H1 (cell line): Measurements from ENCODE around the gene PALD1. TPM values are rescaled to one million over a fixed set of nuclear protein-coding genes. Genes with fewer than 3 reads are reported as not detected.

Experiments used
- FOSL1 ChIP-seq: IDR thresholded peaks from 2 replicates; pipeline ENCODE4 v1.6.1; 2011; ENCODE audit warnings: mild to moderate bottlenecking, low read depth, low read length, moderate library complexity; ENCODE audit not compliant: insufficient read depth
- polyA plus RNA-seq, 7 experiments: library from polyadenylated mRNA; depleted of rRNA in 3 of 7; stranded (reverse) in 5 of 7; unstranded in 2 of 7; fragments of >200 nt in 5 of 7; fragments of 200-250 nt in 2 of 7; gene quantifications; 1 replicate in 5 of 7; 2 replicates in 1 of 7; 4 replicates in 1 of 7; pipeline versions ENCODE4 v1.2.1 to v1.2.3, GENCODE V29; 2011 to 2013; ENCODE audit warnings: missing spikeins in 2 of 7, mixed read lengths in 2 of 7
- total RNA-seq: library from RNA; stranded (reverse); fragmentation: NEBNext Ultra II Directional; extraction: Animal tissue kit (Norgen Biotek cat#: 25700); gene quantifications from 2 replicates; pipeline ENCODE4 v1.2.1, GENCODE V29; 2021
- TF ChIP-seq, protein P1 (sequence below): IDR thresholded peaks from 2 replicates; pipeline ENCODE4 v1.6.1; 2012; ENCODE audit warnings: inconsistent platforms

PALD1 gene
- total and polyA plus RNA-seq, 2 of the 8 experiments (the other 6 are each of a cell fraction or from before 2014, with no cell fraction given), result 13.3 to 32.8 TPM

GRCh38 chr10:70596860-70597809, 118.6 kb downstream of the PALD1 start (continued):
- TF ChIP-seq, protein P1, sequence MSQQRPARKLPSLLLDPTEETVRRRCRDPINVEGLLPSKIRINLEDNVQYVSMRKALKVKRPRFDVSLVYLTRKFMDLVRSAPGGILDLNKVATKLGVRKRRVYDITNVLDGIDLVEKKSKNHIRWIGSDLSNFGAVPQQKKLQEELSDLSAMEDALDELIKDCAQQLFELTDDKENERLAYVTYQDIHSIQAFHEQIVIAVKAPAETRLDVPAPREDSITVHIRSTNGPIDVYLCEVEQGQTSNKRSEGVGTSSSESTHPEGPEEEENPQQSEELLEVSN, result no peak
- no peak for TF ChIP-seq FOSL1
- TF ChIP-seq, all 59 proteins: peak for 0
